ENCODE data around the gene MFSD12.

GRCh38 chr19:3544058-3544376 is 13.4 kb downstream of the MFSD12 start:
- TF ChIP-seq EZH2 (IDR thresholded peaks at IDR 0.05; ENCODE audit: insufficient read depth, poor library complexity, severe bottlenecking) (no peak), EZH2phosphoT487 (IDR thresholded peaks at IDR 0.05; ENCODE audit: insufficient read depth, low read depth) (no peak)
